Gastrocnemius medialis (tissue), 4 donors: ENCODE data around the gene CERK. TPM values are rescaled to one million over a fixed set of nuclear protein-coding genes. Genes with fewer than 3 reads are reported as not detected.

Source experiments
- total RNA-seq, 4 donors: library from RNA; depleted of rRNA; stranded (reverse); fragments of >200 nt; gene quantifications; one replicate each; pipeline versions ENCODE4 v1.1.0 to v1.2.3, GENCODE V29; 2016

The CERK gene
- total RNA-seq, 4 donors from 2014 or later, result 32.7 to 38.7 (median 34.8) TPM

Other genes with a start within 250 kb of the CERK start
- 1 to 10 TPM in 2 of 4 donors, under 1 TPM in 2; 0.10 to 1.5 (median 0.87) TPM for gene CELSR1, start 200.6 kb downstream of the CERK start, total RNA-seq
- gene GRAMD4, start 117.9 kb downstream of the CERK start, total RNA-seq, result 100 to 1,000 TPM in 1 of 4 donors, 10 to 100 TPM in 3; 16.7 to 106 (median 53.3) TPM
- 10 to 100 TPM; 18.8 to 25.2 (median 23.1) TPM for gene TBC1D22A, start 24.4 kb upstream of the CERK start, total RNA-seq